SK-N-SH (cell line): ENCODE data around the gene GUCA1A. TPM values are rescaled to one million over a fixed set of nuclear protein-coding genes. Genes with fewer than 3 reads are reported as not detected.
"Not testable (repeated sequence)": the region's sequence is repeated elsewhere in the genome, so short reads cannot be mapped to it uniquely, and the experiment has no call there.

Experiments used
- CTCF ChIA-PET: fragments of 300-600, 350-600 bp; formaldehyde crosslinking; extraction: SDS; loops from one replicate; lab custom pipeline; 2021; lab: Yijun Ruan, JAX
- POLR2A ChIA-PET: fragments of 350-600 bp; sonication (Branson Sonifier 250); formaldehyde crosslinking; extraction: SDS; loops from one replicate; lab custom pipeline; 2020; ENCODE audit warnings: antibody characterized with exemption, inconsistent platforms; lab: Yijun Ruan, JAX
- DNase-seq: peaks from one replicate; pipeline ENCODE4 v3.0.0; 2012
- H2AFZ ChIP-seq: fragments of 200-600 bp; sonication (generic); 2 replicates; pipeline ENCODE4 v1.8.1; 2016; ENCODE audit warnings: antibody characterized with exemption, mild to moderate bottlenecking, low read depth
- H3F3A ChIP-seq: fragments of 200-600 bp; sonication (generic); replicated peaks from 2 replicates; pipeline ENCODE3; 2016; ENCODE audit warnings: antibody characterized with exemption, mild to moderate bottlenecking; ENCODE audit not compliant: insufficient read depth
- H3K27ac ChIP-seq, 2 experiments: fragments of 200-500 bp in 1 of 2; fragments of 200-600 bp in 1 of 2; sonication (Bioruptor generic) in 1 of 2; sonication (generic), shearing (Covaris generic) in 1 of 2; 2 replicates each; pipeline versions ENCODE4 v1.5.1 to v1.6.1; 2014 to 2016; ENCODE audit warnings: low read depth in 2 of 2, inconsistent platforms in 1 of 2, low read length in 1 of 2, mild to moderate bottlenecking in 1 of 2, mixed read lengths in 1 of 2
- H3K27me3 ChIP-seq: fragments of 200-600 bp; sonication (generic), shearing (Covaris generic); 2 replicates; pipeline ENCODE4 v1.6.1; 2016; ENCODE audit warnings: mixed run types; ENCODE audit not compliant: insufficient read depth
- H3K36me3 ChIP-seq, 2 experiments: fragments of 200-500 bp in 1 of 2; fragments of 200-600 bp in 1 of 2; sonication (Bioruptor generic) in 1 of 2; sonication (generic) in 1 of 2; replicated peaks in 1 of 2; 2 replicates each; pipeline versions ENCODE3 to v1.5.1; 2014 to 2016; ENCODE audit warnings: low read length in 1 of 2, mild to moderate bottlenecking in 1 of 2; ENCODE audit not compliant: insufficient read depth in 2 of 2, control insufficient read depth in 1 of 2
- H3K4me1 ChIP-seq, 2 experiments: fragments of 200-500 bp in 1 of 2; fragments of 200-600 bp in 1 of 2; sonication (Bioruptor generic) in 1 of 2; sonication (generic), shearing (Covaris generic) in 1 of 2; 2 replicates each; pipeline versions ENCODE4 v1.5.1 to v1.6.1; 2014 to 2016; ENCODE audit warnings: low read depth in 1 of 2, low read length in 1 of 2, mixed run types in 1 of 2; ENCODE audit not compliant: insufficient read depth in 2 of 2, control insufficient read depth in 1 of 2
- H3K4me2 ChIP-seq: fragments of 200-600 bp; sonication (generic), shearing (Covaris generic); 2 replicates; pipeline ENCODE4 v1.6.1; 2017; ENCODE audit warnings: mixed run types
- H3K4me3 ChIP-seq, 2 experiments: fragments of 200-500 bp in 1 of 2; fragments of 200-600 bp in 1 of 2; sonication (Bioruptor generic) in 1 of 2; sonication (generic), shearing (Covaris generic) in 1 of 2; 2 replicates each; pipeline versions ENCODE4 v1.5.1 to v1.8.1; 2014 to 2016; ENCODE audit warnings: low read depth in 2 of 2, inconsistent platforms in 1 of 2, low read length in 1 of 2, mild to moderate bottlenecking in 1 of 2, mixed read lengths in 1 of 2, moderate library complexity in 1 of 2
- H3K79me2 ChIP-seq: fragments of 200-600 bp; sonication (generic); 2 replicates; pipeline ENCODE4 v1.8.1; 2017; ENCODE audit warnings: mild to moderate bottlenecking; ENCODE audit not compliant: insufficient read depth
- H3K9ac ChIP-seq: fragments of 200-600 bp; sonication (generic); 2 replicates; pipeline ENCODE4 v1.6.1; 2017; ENCODE audit warnings: mixed run types
- H3K9me2 ChIP-seq: fragments of 200-600 bp; sonication (generic); 2 replicates; pipeline ENCODE4 v1.6.1; 2017; ENCODE audit warnings: mixed run types
- H3K9me3 ChIP-seq: fragments of 200-600 bp; sonication (generic); 2 replicates; pipeline ENCODE4 v1.6.1; 2017; ENCODE audit warnings: mixed run types, mild to moderate bottlenecking, moderate library complexity
- H4K20me1 ChIP-seq: fragments of 200-600 bp; sonication (generic); 2 replicates; pipeline ENCODE4 v1.6.1; 2017; ENCODE audit warnings: mild to moderate bottlenecking, mixed run types; ENCODE audit not compliant: insufficient read depth
- CHD2 ChIP-seq: fragments of 150-350 bp; IDR thresholded peaks from 2 replicates; pipeline ENCODE4 v1.6.1; 2018; ENCODE audit warnings: low read length; ENCODE audit not compliant: partially characterized antibody
- ELF1 ChIP-seq: IDR thresholded peaks from 2 replicates; pipeline ENCODE4 v1.4.0; 2012
- FOXJ3 ChIP-seq: sonication (generic); formaldehyde crosslinking; IDR thresholded peaks from 2 replicates; pipeline ENCODE4 v1.5.1; 2020; ENCODE audit warnings: mild to moderate bottlenecking, missing genetic modification reagents
- MXI1 ChIP-seq: IDR thresholded peaks from 2 replicates; pipeline ENCODE4 v1.6.1; 2012; ENCODE audit warnings: mild to moderate bottlenecking, low read depth, low read length, improper control_type of control experiment
- RAD21 ChIP-seq: IDR thresholded peaks from 2 replicates; pipeline ENCODE4 v1.6.1; 2012; ENCODE audit warnings: mild to moderate bottlenecking, low read length
- RFX5 ChIP-seq: IDR thresholded peaks from 2 replicates; pipeline ENCODE4 v1.6.1; 2012; ENCODE audit warnings: mild to moderate bottlenecking, improper control_type of control experiment, low read length
- RXRA ChIP-seq: IDR thresholded peaks from 2 replicates; pipeline ENCODE4 v1.4.0; 2012; ENCODE audit warnings: low read depth, mild to moderate bottlenecking, borderline replicate concordance
- TAF1 ChIP-seq: IDR thresholded peaks from 2 replicates; pipeline ENCODE4 v1.6.1; 2012; ENCODE audit warnings: low read depth, mild to moderate bottlenecking, low read length, moderate library complexity, borderline replicate concordance
- TCF12 ChIP-seq: IDR thresholded peaks from 2 replicates; pipeline ENCODE4 v1.4.0; 2012
- WGBS: methylation state at CpG from one replicate; pipeline ENCODE4 v1.1.6; 2017; ENCODE audit warnings: low lambda C conversion rate; 5-methylcytosine and 5-hydroxymethylcytosine counted together
- polyA plus RNA-seq, 3 experiments: library from polyadenylated mRNA; depleted of rRNA; stranded (reverse); fragments of >200 nt; gene quantifications; 2 replicates each; pipeline ENCODE4 v1.2.3, GENCODE V29; 2012
- TF ChIP-seq, protein P1 (sequence below): fragments of 200-600 bp; sonication (generic); IDR thresholded peaks from 2 replicates; pipeline ENCODE4 v1.6.1; 2017; ENCODE audit warnings: antibody characterized with exemption, mild to moderate bottlenecking, moderate library complexity
- TF ChIP-seq, protein P2 (sequence below): IDR thresholded peaks from 2 replicates; pipeline ENCODE4 v1.4.0; 2012; ENCODE audit warnings: low read depth, borderline replicate concordance
- TF ChIP-seq, protein P3 (sequence below): IDR thresholded peaks from 2 replicates; pipeline ENCODE4 v1.4.0; 2012; ENCODE audit warnings: low read depth, borderline replicate concordance
- TF ChIP-seq, protein P4 (sequence below): IDR thresholded peaks from 2 replicates; pipeline ENCODE4; 2012
- TF ChIP-seq, protein P5 (sequence below): fragments of 150-350 bp; IDR thresholded peaks from 2 replicates; pipeline ENCODE4 v1.6.1; 2016; ENCODE audit warnings: mild to moderate bottlenecking, low read depth, low read length

The GUCA1A gene
- polyA plus RNA-seq, 1 of the 3 experiments (the other 2 are of a cell fraction) = 0.77 TPM

DNA sequence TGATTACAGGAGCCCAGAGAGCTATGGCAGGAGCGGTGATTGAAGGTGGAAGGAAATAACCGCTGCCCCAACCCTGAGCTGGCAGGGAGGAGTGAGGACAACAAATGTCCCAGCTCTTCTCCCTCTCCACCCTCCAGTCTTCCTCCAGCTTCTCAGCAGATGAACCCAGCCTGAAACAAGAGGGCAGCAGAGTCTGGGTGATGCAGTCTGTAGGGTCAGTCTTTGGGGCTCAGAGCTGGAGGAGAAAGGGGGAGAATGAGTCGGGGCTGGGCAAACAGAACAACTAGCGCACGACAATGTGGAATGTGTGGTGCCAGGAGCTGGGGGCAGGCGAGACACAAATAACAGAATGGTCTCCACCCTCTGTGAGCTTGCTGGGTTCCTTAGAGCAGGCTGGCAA, 4.5 kb upstream of the GUCA1A start:
- ChIA-PET CTCF (interaction anchor here (0.7 to 10.3 kb wide), 11 partner anchors 9 to 382 kb away, joined by 3 to 159 read pairs (median 5); partner anchors contain the start of gene TOMM6), POLR2A (no interaction called here)
- Histone ChIP-seq H3K9ac (no peak overlapping the region), H3F3A (no peaks in the 10 kb centered on the region), H3K27ac (no peak overlapping the region), H3K27me3 (no peaks in the 10 kb centered on the region), H3K36me3 (no peaks in the 10 kb centered on the region), H4K20me1 (no peaks in the 10 kb centered on the region), H3K9me3 (no peaks in the 10 kb centered on the region), H3K4me1 (no peaks in the 10 kb centered on the region; a peak in 1 of 4 replicates), H3K4me3 (no peak overlapping the region), H3K79me2 (no peaks in the 10 kb centered on the region), H2AFZ (no peak overlapping the region), H3K4me2 (no peak overlapping the region), H3K9me2 (no peaks in the 10 kb centered on the region)
- DNase-seq = no peak
- peak; percentile 33; the same call in 1 of the 2 replicates for TF ChIP-seq RAD21
- TF ChIP-seq, protein P1, sequence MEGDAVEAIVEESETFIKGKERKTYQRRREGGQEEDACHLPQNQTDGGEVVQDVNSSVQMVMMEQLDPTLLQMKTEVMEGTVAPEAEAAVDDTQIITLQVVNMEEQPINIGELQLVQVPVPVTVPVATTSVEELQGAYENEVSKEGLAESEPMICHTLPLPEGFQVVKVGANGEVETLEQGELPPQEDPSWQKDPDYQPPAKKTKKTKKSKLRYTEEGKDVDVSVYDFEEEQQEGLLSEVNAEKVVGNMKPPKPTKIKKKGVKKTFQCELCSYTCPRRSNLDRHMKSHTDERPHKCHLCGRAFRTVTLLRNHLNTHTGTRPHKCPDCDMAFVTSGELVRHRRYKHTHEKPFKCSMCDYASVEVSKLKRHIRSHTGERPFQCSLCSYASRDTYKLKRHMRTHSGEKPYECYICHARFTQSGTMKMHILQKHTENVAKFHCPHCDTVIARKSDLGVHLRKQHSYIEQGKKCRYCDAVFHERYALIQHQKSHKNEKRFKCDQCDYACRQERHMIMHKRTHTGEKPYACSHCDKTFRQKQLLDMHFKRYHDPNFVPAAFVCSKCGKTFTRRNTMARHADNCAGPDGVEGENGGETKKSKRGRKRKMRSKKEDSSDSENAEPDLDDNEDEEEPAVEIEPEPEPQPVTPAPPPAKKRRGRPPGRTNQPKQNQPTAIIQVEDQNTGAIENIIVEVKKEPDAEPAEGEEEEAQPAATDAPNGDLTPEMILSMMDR = 0 out of 2 replicates have a peak, but pooled peaks have one; percentile 12
- TF ChIP-seq FOXJ3 (CRISPR knock-in tag) = no peak
- 86% methylated on average over 6 of the region's 6 CpGs for WGBS

DNA sequence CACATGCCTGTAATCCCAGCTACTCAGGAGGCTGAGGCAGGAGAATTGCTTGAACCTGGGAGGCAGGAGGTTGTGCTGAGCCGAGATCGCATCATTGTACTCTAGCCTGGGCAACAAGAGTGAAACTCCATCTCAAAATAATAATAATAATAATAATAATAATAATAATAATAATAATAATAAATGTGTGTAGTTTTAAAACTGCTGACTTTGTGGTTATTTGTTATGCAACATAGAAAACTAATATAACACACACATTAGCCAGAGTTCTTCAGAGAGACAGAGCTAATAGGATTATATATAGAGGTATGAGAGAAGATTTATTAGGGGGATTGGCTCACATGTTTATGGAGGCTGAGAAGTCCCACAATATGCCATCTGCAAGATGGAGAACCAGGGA, 3.4 kb upstream of the GUCA1A start:
- 46% methylated on average over 2 of the region's 2 CpGs for WGBS
- H3F3A ChIP-seq, H3K79me2 ChIP-seq, H3K9me2 ChIP-seq, H4K20me1 ChIP-seq, H3K4me2 ChIP-seq, H3K4me1 ChIP-seq, H3K9me3 ChIP-seq, DNase-seq, H3K4me3 ChIP-seq, H3K9ac ChIP-seq, H3K27ac ChIP-seq, H3K27me3 ChIP-seq, H2AFZ ChIP-seq, H3K36me3 ChIP-seq: not testable (repeated sequence)
- POLR2A ChIA-PET = interaction anchor here (0.7 kb wide), 1 partner anchor 576 kb away, joined by 3 read pairs; no protein-coding TSS in a partner anchor
- CTCF ChIA-PET = interaction anchor here (0.7 to 10.3 kb wide), 6 partner anchors 33 to 378 kb away, joined by 3 to 159 read pairs (median 8); no protein-coding TSS in a partner anchor

DNA sequence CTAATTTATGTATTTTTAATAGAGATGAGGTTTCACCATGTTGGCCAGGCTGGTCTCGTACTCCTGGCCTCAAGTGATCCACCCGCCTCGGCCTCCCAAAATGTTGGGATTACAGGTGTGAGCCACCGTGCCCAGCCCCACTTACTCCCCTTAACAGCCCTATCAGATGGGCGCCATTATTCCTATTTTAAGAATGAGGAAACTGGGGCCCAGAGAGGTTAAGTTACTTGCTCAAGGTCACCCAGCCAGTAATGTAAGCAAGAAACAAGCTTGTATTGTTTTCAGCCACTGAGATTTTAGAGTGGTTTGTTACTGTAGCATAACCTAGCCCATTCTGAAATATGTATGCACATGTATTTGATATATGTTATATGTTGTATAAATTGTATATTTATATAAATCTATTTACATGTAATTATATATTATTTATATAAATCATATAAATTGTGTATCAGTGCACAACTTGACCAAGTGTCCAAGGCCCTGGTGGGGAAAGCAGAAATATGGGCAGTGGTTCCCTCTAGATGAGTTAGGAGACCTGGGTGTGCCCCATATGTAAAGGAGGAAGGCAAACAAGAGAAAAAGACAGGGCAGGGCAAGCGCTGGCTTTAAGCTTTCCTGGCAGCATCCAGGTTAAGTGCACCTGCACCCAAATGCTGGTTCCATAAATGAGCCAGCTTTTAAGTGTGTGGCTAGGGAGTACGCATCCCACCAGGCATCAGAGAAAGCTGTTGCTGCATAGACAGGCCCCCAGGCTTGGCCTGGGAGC, 1.2 kb upstream of the GUCA1A start:
- no peaks in the 10 kb centered on the region for H3K9me2 ChIP-seq
- no peak overlapping the region for H2AFZ ChIP-seq
- H3K27me3 ChIP-seq = no peaks in the 10 kb centered on the region
- no peaks in the 10 kb centered on the region for H3K9me3 ChIP-seq
- no peaks in the 10 kb centered on the region for H4K20me1 ChIP-seq
- no peak overlapping the region for H3K9ac ChIP-seq
- WGBS = 92% methylated on average over 7 of the region's 7 CpGs
- POLR2A ChIA-PET = no interaction called here
- H3K4me2 ChIP-seq = no peak overlapping the region
- H3F3A ChIP-seq = no peaks in the 10 kb centered on the region
- CTCF ChIA-PET = interaction anchor here (1.3 kb wide), 1 partner anchor 43 kb away, joined by 3 read pairs; no protein-coding TSS in a partner anchor
- no peaks in the 10 kb centered on the region for H3K4me1 ChIP-seq
- no peak for DNase-seq
- no peaks in the 10 kb centered on the region for H3K36me3 ChIP-seq
- no peaks in the 10 kb centered on the region for H3K79me2 ChIP-seq
- no peak overlapping the region for H3K27ac ChIP-seq
- no peak overlapping the region for H3K4me3 ChIP-seq
- no peak for TF ChIP-seq MXI1
- no peak for TF ChIP-seq RXRA
- no peak for TF ChIP-seq TCF12
- TF ChIP-seq, protein P2, sequence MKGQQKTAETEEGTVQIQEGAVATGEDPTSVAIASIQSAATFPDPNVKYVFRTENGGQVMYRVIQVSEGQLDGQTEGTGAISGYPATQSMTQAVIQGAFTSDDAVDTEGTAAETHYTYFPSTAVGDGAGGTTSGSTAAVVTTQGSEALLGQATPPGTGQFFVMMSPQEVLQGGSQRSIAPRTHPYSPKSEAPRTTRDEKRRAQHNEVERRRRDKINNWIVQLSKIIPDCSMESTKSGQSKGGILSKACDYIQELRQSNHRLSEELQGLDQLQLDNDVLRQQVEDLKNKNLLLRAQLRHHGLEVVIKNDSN = no peak
- no peak for TF ChIP-seq ELF1
- TF ChIP-seq, protein P3, sequence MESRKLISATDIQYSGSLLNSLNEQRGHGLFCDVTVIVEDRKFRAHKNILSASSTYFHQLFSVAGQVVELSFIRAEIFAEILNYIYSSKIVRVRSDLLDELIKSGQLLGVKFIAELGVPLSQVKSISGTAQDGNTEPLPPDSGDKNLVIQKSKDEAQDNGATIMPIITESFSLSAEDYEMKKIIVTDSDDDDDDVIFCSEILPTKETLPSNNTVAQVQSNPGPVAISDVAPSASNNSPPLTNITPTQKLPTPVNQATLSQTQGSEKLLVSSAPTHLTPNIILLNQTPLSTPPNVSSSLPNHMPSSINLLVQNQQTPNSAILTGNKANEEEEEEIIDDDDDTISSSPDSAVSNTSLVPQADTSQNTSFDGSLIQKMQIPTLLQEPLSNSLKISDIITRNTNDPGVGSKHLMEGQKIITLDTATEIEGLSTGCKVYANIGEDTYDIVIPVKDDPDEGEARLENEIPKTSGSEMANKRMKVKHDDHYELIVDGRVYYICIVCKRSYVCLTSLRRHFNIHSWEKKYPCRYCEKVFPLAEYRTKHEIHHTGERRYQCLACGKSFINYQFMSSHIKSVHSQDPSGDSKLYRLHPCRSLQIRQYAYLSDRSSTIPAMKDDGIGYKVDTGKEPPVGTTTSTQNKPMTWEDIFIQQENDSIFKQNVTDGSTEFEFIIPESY = no peak
- TF ChIP-seq CHD2 = no peak
- no peak for TF ChIP-seq TAF1
- TF ChIP-seq, protein P4, sequence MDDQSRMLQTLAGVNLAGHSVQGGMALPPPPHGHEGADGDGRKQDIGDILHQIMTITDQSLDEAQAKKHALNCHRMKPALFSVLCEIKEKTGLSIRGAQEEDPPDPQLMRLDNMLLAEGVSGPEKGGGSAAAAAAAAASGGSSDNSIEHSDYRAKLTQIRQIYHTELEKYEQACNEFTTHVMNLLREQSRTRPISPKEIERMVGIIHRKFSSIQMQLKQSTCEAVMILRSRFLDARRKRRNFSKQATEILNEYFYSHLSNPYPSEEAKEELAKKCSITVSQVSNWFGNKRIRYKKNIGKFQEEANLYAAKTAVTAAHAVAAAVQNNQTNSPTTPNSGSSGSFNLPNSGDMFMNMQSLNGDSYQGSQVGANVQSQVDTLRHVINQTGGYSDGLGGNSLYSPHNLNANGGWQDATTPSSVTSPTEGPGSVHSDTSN = no peak
- TF ChIP-seq RFX5 = no peak
- TF ChIP-seq, protein P5, sequence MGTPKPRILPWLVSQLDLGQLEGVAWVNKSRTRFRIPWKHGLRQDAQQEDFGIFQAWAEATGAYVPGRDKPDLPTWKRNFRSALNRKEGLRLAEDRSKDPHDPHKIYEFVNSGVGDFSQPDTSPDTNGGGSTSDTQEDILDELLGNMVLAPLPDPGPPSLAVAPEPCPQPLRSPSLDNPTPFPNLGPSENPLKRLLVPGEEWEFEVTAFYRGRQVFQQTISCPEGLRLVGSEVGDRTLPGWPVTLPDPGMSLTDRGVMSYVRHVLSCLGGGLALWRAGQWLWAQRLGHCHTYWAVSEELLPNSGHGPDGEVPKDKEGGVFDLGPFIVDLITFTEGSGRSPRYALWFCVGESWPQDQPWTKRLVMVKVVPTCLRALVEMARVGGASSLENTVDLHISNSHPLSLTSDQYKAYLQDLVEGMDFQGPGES = no peak
